ENCODE data around the gene CARD19. TPM values are rescaled to one million over a fixed set of nuclear protein-coding genes. Genes with fewer than 3 reads are reported as not detected.

Gene CARD19
- total RNA-seq (2014; rRNA removed): 71.8 and 84.8 TPM in 2 replicates
- 44.4 TPM for polyA plus RNA-seq (2012)

- DNase-seq (ENCODE audit: low read depth): peak; percentile 54
Observed at GRCh38 chr9:93096131-93096802, at the start of gene CARD19. CARD19 (plus strand) TSS chr9:93096217; CDS start chr9:93096346, 129 bp downstream.

- DNase-seq (ENCODE audit: low read depth): no peak
Observed at GRCh38 chr9:93048566-93049448, 47.2 kb upstream of the CARD19 start.

- DNase-seq (ENCODE audit: low read depth): no peak
Observed at GRCh38 chr9:93049491-93049890, 46.5 kb upstream of the CARD19 start.

- DNase-seq (ENCODE audit: low read depth): no peak
Observed at GRCh38 chr9:93050231-93050630, 45.8 kb upstream of the CARD19 start.

- DNase-seq (ENCODE audit: low read depth): peak; percentile 5
Observed at GRCh38 chr9:93051680-93052089, 44.3 kb upstream of the CARD19 start.

- no peak for DNase-seq (ENCODE audit: low read depth)
Observed at GRCh38 chr9:93052791-93053540, 43.1 kb upstream of the CARD19 start.

GRCh38 chr9:93053781-93054331 lies 42.2 kb upstream of the CARD19 start:
- no peak for DNase-seq (ENCODE audit: low read depth)

GRCh38 chr9:93054758-93055704 lies 41.0 kb upstream of the CARD19 start:
- DNase-seq (ENCODE audit: low read depth): no peak

GRCh38 chr9:93057042-93057702 lies 38.8 kb upstream of the CARD19 start:
- no peak for DNase-seq (ENCODE audit: low read depth)

GRCh38 chr9:93057703-93058354 lies 38.2 kb upstream of the CARD19 start:
- DNase-seq (ENCODE audit: low read depth): no peak

- DNase-seq (ENCODE audit: low read depth): no peak
Observed at GRCh38 chr9:93058355-93059010, 37.5 kb upstream of the CARD19 start, which contains the start of gene SUSD3. SUSD3 (plus strand) TSS chr9:93058701; CDS start chr9:93058743, 42 bp downstream.

- DNase-seq (ENCODE audit: low read depth): no peak
Observed at GRCh38 chr9:93059011-93059714, 36.9 kb upstream of the CARD19 start.

GRCh38 chr9:93059715-93060578 lies 36.1 kb upstream of the CARD19 start:
- DNase-seq (ENCODE audit: low read depth): no peak

GRCh38 chr9:93060746-93061259 lies 35.2 kb upstream of the CARD19 start:
- DNase-seq (ENCODE audit: low read depth): peak; percentile 11

GRCh38 chr9:93061260-93061751 lies 34.7 kb upstream of the CARD19 start:
- DNase-seq (ENCODE audit: low read depth): no peak
